Hair follicle dermal papilla cell (primary cell): ENCODE data around the gene OR2F2. TPM values are rescaled to one million over a fixed set of nuclear protein-coding genes. Genes with fewer than 3 reads are reported as not detected.

ENCODE experiments used
- total RNA-seq: library from RNA; depleted of rRNA; stranded (reverse); fragments of >200 nt; gene quantifications from 2 replicates; pipeline ENCODE4 v1.2.3, GENCODE V29; 2012

The OR2F2 gene
- not detected in 2 replicates for total RNA-seq

GRCh38 chr7:143934526-143935325 is at the start of gene OR2F2:
OR2F2 (plus strand) TSS chr7:143935233; CDS start chr7:143935233, 0 bp downstream.

DNA sequence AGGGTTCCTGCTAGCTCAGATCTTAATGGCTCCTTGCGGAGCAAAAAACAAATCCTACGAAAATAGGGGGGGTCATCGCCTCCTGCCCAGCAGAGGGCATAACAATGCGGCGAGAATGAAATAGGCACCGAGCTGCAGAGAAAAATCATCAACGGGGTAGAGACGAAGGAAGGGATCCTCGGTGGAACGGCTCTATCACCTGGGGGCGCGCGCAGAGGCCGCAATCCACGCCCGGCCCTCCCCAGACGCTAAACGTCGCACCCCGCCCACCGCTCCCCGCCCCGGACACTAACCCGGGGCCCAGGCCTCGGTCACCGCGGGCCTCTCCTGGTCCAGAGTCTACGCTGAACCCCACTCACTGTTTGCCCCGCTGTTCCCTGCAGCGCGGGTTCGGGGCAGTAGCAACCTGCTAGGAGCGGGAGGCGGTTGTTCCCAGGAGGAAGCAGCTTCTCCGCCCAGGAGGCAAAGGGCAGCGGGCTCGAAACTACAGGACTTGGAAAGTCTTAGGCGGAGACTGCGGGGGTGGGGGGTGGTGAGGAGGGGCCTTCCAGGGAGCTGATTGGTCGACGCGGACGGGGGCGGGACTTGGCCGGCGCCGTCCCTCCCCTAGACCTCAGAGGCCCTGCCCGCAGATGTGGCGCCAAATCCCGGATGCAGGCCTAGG is 33.2 kb upstream of the OR2F2 start, which contains the start of gene TCAF1:
TCAF1 (minus strand) TSS at position 509 of the 664 bp plus-strand sequence. CDS start 25,568 bp downstream, outside the sequence.

GRCh38 chr7:143954544-143954943 is 19.5 kb downstream of the OR2F2 start, which contains the start of gene OR2F1:
OR2F1 (plus strand) TSS chr7:143954844; CDS start chr7:143959971, 5,127 bp downstream.

Other genes starting within 250 kb of the OR2F2 start
- gene CTAGE6, start 177.5 kb upstream of the OR2F2 start, total RNA-seq = 0.65 and 0.97 TPM in 2 replicates
- 99.5 and 101 TPM in 2 replicates for gene TCAF1, start 33.1 kb upstream of the OR2F2 start, total RNA-seq
- gene OR2F1, start 19.6 kb downstream of the OR2F2 start, total RNA-seq = not detected in 2 replicates
- gene OR6B1, start 65.1 kb downstream of the OR2F2 start, total RNA-seq = not detected in 2 replicates
- gene OR2A5, start 113.7 kb downstream of the OR2F2 start, total RNA-seq = not detected in 2 replicates
- gene OR2A25, start 134.6 kb downstream of the OR2F2 start, total RNA-seq = not detected in 2 replicates
- gene OR2A12, start 151.0 kb downstream of the OR2F2 start, total RNA-seq = not detected in 2 replicates
- gene OR2A2, start 174.3 kb downstream of the OR2F2 start, total RNA-seq = not detected in 2 replicates
- not detected in 2 replicates for gene OR2A14, start 187.9 kb downstream of the OR2F2 start, total RNA-seq
- gene CTAGE4, start 248.2 kb downstream of the OR2F2 start, total RNA-seq = 0.49 and 1.9 TPM in 2 replicates